HCT116 (cell line): Measurements from ENCODE around the gene TBXA2R.

ENCODE experiments used
- ELF1 ChIP-seq: IDR thresholded peaks from 2 replicates; pipeline ENCODE4 v1.6.1; 2012; ENCODE audit warnings: low read depth, borderline replicate concordance
- EZH2 ChIP-seq: fragments of 200-600 bp; sonication (generic); IDR thresholded peaks from 2 replicates; pipeline ENCODE4 v1.6.1; 2017; ENCODE audit warnings: antibody characterized with exemption, mixed run types
- POLR2A ChIP-seq: IDR thresholded peaks from 2 replicates; pipeline ENCODE4 v1.7.0; 2011; ENCODE audit warnings: borderline replicate concordance; ENCODE audit not compliant: insufficient read depth, insufficient read length; ENCODE audit errors: extremely low read depth
- POLR2AphosphoS5 ChIP-seq: IDR thresholded peaks from 2 replicates; pipeline ENCODE4 v1.6.1; 2011; ENCODE audit warnings: mild to moderate bottlenecking, low read depth, low read length, moderate library complexity
- SP1 ChIP-seq: IDR thresholded peaks from 2 replicates; pipeline ENCODE4 v1.6.1; 2012; ENCODE audit warnings: low read depth
- TCF7L2 ChIP-seq: IDR thresholded peaks from 2 replicates; pipeline ENCODE4 v1.7.0; 2011; ENCODE audit warnings: borderline replicate concordance, inconsistent platforms; ENCODE audit not compliant: insufficient read depth, insufficient read length; ENCODE audit errors: extremely low read depth
- YY1 ChIP-seq: IDR thresholded peaks from 2 replicates; pipeline ENCODE4 v1.6.1; 2011; ENCODE audit warnings: low read length, low read depth, moderate library complexity, mild to moderate bottlenecking; ENCODE audit not compliant: insufficient replicate concordance; ENCODE audit errors: extremely low read depth
- TF ChIP-seq, protein P1 (sequence below), 3 experiments: fragments of 200-600 bp in 1 of 3; sonication (generic) in 1 of 3; IDR thresholded peaks in 2 of 3; conservative IDR thresholded peaks in 1 of 3; 2 replicates each; pipeline ENCODE4 v1.5.1; 2012 to 2017; ENCODE audit warnings: low read depth in 2 of 3, low read length in 2 of 3, antibody characterized with exemption in 1 of 3, borderline replicate concordance in 1 of 3, control low read depth in 1 of 3, mild to moderate bottlenecking in 1 of 3, mixed read lengths in 1 of 3, mixed run types in 1 of 3, moderate library complexity in 1 of 3; ENCODE audit not compliant: insufficient read depth in 1 of 3
- TF ChIP-seq, protein P2 (sequence below): IDR thresholded peaks from 2 replicates; pipeline ENCODE4 v1.6.1; 2012; ENCODE audit warnings: low read depth
- TF ChIP-seq, protein P3 (sequence below): IDR thresholded peaks from 2 replicates; pipeline ENCODE4 v1.6.1; 2012

DNA sequence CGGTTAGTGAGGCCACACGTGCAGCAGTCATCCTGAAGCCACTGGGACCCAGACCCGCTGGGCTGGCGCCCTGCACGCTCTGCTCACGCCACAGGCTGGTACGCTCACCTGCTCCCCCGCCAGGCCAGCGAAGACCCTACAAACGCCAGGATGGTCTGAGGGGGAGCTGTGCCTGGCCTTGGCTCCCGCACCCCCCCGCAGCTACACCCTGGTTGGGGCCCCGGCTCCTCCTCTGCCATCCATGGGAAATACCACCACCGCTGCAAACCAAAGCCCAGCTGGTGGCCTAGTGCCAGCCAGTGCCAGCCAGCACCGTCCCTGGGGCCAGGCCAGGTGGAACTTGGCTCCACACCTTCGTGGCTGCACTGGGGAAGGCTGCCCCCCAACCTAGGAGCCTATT, 43.2 kb upstream of the TBXA2R start:
- TF ChIP-seq SP1 = no peak
- TF ChIP-seq POLR2A = no peak
- TF ChIP-seq, protein P1, sequence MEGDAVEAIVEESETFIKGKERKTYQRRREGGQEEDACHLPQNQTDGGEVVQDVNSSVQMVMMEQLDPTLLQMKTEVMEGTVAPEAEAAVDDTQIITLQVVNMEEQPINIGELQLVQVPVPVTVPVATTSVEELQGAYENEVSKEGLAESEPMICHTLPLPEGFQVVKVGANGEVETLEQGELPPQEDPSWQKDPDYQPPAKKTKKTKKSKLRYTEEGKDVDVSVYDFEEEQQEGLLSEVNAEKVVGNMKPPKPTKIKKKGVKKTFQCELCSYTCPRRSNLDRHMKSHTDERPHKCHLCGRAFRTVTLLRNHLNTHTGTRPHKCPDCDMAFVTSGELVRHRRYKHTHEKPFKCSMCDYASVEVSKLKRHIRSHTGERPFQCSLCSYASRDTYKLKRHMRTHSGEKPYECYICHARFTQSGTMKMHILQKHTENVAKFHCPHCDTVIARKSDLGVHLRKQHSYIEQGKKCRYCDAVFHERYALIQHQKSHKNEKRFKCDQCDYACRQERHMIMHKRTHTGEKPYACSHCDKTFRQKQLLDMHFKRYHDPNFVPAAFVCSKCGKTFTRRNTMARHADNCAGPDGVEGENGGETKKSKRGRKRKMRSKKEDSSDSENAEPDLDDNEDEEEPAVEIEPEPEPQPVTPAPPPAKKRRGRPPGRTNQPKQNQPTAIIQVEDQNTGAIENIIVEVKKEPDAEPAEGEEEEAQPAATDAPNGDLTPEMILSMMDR (IDR thresholded peaks at IDR 0.05 in 2 of 3, conservative IDR thresholded peaks at IDR 0.05 in 1 of 3; ENCODE audit: borderline replicate concordance in 1 of 3, insufficient read depth in 1 of 3, low read depth in 2 of 3, low read length in 2 of 3) = no peak
- TF ChIP-seq, protein P2, sequence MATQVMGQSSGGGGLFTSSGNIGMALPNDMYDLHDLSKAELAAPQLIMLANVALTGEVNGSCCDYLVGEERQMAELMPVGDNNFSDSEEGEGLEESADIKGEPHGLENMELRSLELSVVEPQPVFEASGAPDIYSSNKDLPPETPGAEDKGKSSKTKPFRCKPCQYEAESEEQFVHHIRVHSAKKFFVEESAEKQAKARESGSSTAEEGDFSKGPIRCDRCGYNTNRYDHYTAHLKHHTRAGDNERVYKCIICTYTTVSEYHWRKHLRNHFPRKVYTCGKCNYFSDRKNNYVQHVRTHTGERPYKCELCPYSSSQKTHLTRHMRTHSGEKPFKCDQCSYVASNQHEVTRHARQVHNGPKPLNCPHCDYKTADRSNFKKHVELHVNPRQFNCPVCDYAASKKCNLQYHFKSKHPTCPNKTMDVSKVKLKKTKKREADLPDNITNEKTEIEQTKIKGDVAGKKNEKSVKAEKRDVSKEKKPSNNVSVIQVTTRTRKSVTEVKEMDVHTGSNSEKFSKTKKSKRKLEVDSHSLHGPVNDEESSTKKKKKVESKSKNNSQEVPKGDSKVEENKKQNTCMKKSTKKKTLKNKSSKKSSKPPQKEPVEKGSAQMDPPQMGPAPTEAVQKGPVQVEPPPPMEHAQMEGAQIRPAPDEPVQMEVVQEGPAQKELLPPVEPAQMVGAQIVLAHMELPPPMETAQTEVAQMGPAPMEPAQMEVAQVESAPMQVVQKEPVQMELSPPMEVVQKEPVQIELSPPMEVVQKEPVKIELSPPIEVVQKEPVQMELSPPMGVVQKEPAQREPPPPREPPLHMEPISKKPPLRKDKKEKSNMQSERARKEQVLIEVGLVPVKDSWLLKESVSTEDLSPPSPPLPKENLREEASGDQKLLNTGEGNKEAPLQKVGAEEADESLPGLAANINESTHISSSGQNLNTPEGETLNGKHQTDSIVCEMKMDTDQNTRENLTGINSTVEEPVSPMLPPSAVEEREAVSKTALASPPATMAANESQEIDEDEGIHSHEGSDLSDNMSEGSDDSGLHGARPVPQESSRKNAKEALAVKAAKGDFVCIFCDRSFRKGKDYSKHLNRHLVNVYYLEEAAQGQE = no peak
- no peak for TF ChIP-seq EZH2
- no peak for TF ChIP-seq YY1
- TF ChIP-seq POLR2AphosphoS5 = no peak
- TF ChIP-seq, protein P3, sequence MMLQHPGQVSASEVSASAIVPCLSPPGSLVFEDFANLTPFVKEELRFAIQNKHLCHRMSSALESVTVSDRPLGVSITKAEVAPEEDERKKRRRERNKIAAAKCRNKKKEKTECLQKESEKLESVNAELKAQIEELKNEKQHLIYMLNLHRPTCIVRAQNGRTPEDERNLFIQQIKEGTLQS = no peak
- no peak for TF ChIP-seq TCF7L2
- no peak for TF ChIP-seq ELF1
